ENCODE data around the gene PDK1. TPM values are rescaled to one million over a fixed set of nuclear protein-coding genes. Genes with fewer than 3 reads are reported as not detected.

PDK1 gene
- total RNA-seq, 1 donor from 2014 or later = 42.3 TPM

- no peak overlapping the region for H3K4me3 Mint-ChIP-seq
- H3K4me1 Mint-ChIP-seq = no peaks in the 10 kb centered on the region
- no peak for DNase-seq (ENCODE audit: low spot score in 2 of 2, unreplicated experiment in 2 of 2)
- TF ChIP-seq CTCF (IDR thresholded peaks at IDR 0.05; ENCODE audit: unreplicated experiment) = no peak
- no peak overlapping the region for H3K27ac Mint-ChIP-seq
- no peaks in the 10 kb centered on the region for H3K27me3 Mint-ChIP-seq (ENCODE audit: low read depth)
- peaks cover 76% of the 10 kb centered on the region for H3K36me3 Mint-ChIP-seq
- peaks cover 55% of the 10 kb centered on the region for H3K9me3 Mint-ChIP-seq
These were observed 19.1 kb downstream of the PDK1 start for GRCh38 chr2:172574965-172575364.

GRCh38 chr2:172578054-172578453 is 22.2 kb downstream of the PDK1 start:
- Mint-ChIP-seq H3K27ac (no peak overlapping the region), H3K9me3 (peaks cover 62% of the 10 kb centered on the region), H3K27me3 (ENCODE audit: low read depth) (no peaks in the 10 kb centered on the region), H3K4me1 (no peaks in the 10 kb centered on the region), H3K4me3 (no peak overlapping the region), H3K36me3 (peaks cover 79% of the 10 kb centered on the region)
- no peak for DNase-seq (ENCODE audit: low spot score in 2 of 2, unreplicated experiment in 2 of 2)
- TF ChIP-seq CTCF (IDR thresholded peaks at IDR 0.05; ENCODE audit: unreplicated experiment) = no peak

GRCh38 chr2:172578860-172579512 is 23.1 kb downstream of the PDK1 start:
- H3K4me1 Mint-ChIP-seq = no peaks in the 10 kb centered on the region
- H3K36me3 Mint-ChIP-seq = peaks cover 72% of the 10 kb centered on the region
- peaks cover 54% of the 10 kb centered on the region for H3K9me3 Mint-ChIP-seq
- H3K4me3 Mint-ChIP-seq = no peak overlapping the region
- no peak overlapping the region for H3K27ac Mint-ChIP-seq
- TF ChIP-seq CTCF (IDR thresholded peaks at IDR 0.05; ENCODE audit: unreplicated experiment) = no peak
- no peak for DNase-seq (ENCODE audit: low spot score in 2 of 2, unreplicated experiment in 2 of 2)
- H3K27me3 Mint-ChIP-seq (ENCODE audit: low read depth) = no peaks in the 10 kb centered on the region

- no peak for DNase-seq (ENCODE audit: low spot score in 2 of 2, unreplicated experiment in 2 of 2)
- Mint-ChIP-seq H3K4me3 (no peak overlapping the region), H3K4me1 (no peaks in the 10 kb centered on the region), H3K36me3 (peaks cover 63% of the 10 kb centered on the region), H3K27me3 (ENCODE audit: low read depth) (no peaks in the 10 kb centered on the region), H3K9me3 (peaks cover 41% of the 10 kb centered on the region), H3K27ac (no peak overlapping the region)
- TF ChIP-seq CTCF (IDR thresholded peaks at IDR 0.05; ENCODE audit: unreplicated experiment) = no peak
These were observed 24.7 kb downstream of the PDK1 start for GRCh38 chr2:172580544-172580943.

GRCh38 chr2:172582656-172583055 is 26.8 kb downstream of the PDK1 start:
- H3K9me3 Mint-ChIP-seq = peaks cover 34% of the 10 kb centered on the region
- no peak overlapping the region for H3K4me3 Mint-ChIP-seq
- H3K27ac Mint-ChIP-seq = no peak overlapping the region
- H3K36me3 Mint-ChIP-seq = peaks cover 65% of the 10 kb centered on the region
- no peak for TF ChIP-seq CTCF (IDR thresholded peaks at IDR 0.05; ENCODE audit: unreplicated experiment)
- no peaks in the 10 kb centered on the region for H3K4me1 Mint-ChIP-seq
- DNase-seq (ENCODE audit: low spot score in 2 of 2, unreplicated experiment in 2 of 2) = no peak
- no peaks in the 10 kb centered on the region for H3K27me3 Mint-ChIP-seq (ENCODE audit: low read depth)

All from mesothelial cell of epicardium (in vitro differentiated cells).